HL-60/S4 treated with retinoic acid at 250 ng/mL for 4 days and 3 days (cell line): ENCODE measurements around the gene GAB2.
"Not testable (repeated sequence)": the region's sequence is repeated elsewhere in the genome, so short reads cannot be mapped to it uniquely, and the experiment has no call there.

Experiments used
- in situ Hi-C: fragments of 300-500 bp; cut with MboI; formaldehyde crosslinking; loops from 2 replicates; pipeline ENCODE4 v1.7.0; 2022; ENCODE audit warnings: low sequenced_read_pairs

GAB2 gene

DNA sequence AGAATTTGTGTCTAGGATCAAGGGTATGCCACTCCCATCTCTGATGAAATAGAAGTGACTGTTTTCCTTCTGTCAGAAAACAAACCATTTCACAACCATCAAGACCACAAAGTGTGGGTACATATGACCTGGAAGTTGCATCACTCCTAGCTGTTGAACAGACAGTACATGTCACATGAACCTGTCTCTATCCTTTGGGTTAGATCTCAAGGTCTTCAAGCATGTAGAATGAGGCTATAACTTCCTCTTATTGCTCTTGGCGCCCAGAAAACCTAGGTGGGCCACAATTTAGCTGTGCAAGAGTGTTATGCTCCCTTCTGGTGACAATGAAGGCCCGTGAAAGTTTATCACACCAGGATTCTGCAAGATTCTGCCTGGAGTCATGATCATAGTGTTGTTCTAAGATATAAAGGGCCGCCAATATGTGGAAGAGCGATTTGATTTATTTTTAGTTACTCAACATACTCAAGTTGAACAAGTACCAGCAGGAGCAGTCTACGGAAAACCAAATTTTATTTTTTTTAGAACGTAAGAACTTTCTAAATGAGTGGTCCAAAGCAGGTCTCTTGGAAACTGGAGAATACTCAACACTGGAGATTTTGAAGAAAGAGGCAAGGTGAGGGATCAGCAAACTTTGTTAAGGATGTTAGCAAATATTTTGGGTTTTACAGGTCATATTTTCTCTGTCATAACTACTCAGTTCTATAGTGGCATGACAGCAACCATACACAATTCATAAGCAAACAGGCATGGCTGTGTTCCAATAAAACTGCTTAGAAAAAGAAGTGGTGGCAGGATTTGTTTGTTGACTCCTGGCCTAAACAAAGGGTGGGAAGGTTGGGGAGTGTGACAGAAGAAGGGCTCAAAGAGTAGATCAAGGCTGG lies 127.1 kb downstream of the GAB2 start:
- in situ Hi-C loops: no loop called here

DNA sequence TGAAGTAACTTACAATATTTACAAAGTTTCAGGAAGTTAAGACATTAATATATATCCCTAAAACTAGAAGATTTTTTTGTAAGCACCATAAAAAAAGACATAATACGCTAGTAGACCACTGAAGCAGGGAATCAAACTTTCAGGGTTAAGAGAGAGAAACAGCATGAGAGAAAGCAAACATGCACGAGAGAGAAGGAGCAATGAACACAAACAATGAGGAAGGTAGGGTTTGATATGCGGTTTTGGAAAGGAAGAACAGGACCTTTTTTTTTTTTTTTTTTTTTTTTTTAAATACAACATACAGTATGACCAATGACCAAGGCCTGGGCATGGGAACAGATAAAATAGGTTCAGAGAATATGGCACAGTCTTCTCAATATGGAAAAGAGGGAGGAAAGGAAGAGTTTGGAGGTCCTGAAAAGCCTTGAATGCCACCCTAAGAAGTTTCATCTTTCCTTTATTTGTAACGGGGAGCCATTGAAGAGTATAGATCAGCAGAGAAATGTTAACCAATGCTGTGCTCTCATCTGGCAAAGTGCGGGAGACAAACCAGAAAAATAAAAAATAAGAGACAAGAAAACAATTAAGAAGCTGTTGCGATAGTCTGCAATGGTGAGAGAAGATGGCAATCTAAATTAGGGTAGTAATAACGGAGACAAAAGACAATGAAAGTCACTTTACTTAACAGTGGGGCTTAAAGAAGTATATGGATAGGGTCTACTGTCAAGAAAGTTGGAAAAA lies 127.9 kb downstream of the GAB2 start:
- in situ Hi-C loops: no loop called here

DNA sequence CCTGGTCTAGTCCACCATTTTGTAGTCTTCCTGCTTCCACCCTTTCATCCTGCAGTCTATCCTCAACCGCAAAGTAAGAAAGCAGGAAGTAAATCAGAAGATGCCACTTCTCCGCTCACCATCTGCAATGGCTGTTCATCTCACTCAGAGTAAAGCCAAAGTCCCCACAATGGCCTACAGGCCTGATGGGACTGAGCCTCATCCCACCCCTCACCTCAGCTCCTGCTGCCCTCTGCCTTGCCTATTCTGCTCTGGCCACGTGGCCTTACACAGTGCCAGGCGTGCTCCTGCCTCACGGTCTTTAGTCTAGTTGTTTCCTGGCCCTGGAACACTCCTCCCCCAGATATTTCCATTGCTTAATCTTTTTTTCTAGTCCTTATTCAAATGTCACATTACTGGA lies 133.4 kb downstream of the GAB2 start:
- in situ Hi-C loops: no loop called here

DNA sequence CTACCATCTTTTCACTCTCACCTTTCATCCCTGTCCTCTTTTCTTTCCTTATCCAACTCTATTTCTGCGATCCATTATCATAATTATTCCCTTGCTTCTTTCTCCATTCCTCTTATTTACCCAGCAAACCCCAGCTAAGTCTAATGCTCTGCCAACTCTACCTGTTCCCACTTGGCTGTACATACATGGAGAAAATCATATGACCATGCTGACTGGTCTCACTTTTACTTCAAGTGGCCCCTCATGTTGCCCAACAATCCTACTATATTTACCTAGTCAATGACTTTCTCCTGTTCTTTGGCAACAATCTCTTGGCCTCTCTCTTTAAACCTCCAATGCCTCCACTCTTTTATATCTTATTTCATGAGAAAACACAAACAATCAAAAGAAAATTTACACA lies 134.8 kb downstream of the GAB2 start:
- in situ Hi-C loops: no loop called here

DNA sequence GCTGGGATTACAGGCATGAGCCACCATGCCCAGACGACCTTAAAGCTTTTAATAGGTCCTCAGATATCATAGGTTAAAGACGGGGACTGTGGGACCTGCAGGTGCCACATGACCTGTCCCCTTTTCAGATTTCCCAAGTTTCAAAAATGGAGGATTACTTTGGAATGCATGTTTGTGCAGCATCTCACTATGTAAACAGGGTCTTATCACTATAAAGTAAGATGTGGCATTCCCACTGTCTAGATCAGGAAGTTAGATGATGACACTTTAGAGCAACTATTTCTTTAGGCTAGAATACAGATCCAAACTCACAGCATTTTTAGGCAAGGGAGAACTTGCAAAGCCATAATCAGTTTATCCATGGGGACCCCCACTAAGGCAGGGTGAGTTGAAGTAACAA lies 136.1 kb downstream of the GAB2 start:
- in situ Hi-C loops: no loop called here

- in situ Hi-C loops: no loop called here
These were observed 140.2 kb downstream of the GAB2 start for GRCh38 chr11:78277314-78277994.

DNA sequence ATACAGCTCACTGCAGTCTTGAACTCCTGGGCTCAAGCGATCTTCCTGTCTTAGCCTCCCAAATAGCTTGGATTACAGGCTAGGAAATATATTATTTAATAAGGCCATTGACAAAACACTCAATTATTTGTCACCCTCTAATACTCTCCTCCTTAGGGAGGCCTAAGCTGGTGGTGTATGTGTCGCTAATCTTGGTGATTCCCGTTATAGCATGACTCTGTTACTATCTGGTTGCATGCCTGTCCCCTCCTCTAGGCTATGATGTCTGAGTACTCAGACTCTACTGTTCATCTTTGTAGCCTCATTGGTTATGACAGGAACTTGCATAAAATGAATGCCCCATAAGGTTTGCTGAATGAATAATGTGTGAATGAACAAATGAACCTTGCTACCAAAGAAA lies 141.3 kb downstream of the GAB2 start:
- in situ Hi-C loops: no loop called here

GRCh38 chr11:78274739-78275138 lies 142.9 kb downstream of the GAB2 start:
- in situ Hi-C loops: no loop called here

- in situ Hi-C loops: not testable (repeated sequence)
These were observed 144.9 kb downstream of the GAB2 start for GRCh38 chr11:78272625-78273269.

GRCh38 chr11:78271801-78272200 lies 145.8 kb downstream of the GAB2 start:
- in situ Hi-C loops: not testable (repeated sequence)

DNA sequence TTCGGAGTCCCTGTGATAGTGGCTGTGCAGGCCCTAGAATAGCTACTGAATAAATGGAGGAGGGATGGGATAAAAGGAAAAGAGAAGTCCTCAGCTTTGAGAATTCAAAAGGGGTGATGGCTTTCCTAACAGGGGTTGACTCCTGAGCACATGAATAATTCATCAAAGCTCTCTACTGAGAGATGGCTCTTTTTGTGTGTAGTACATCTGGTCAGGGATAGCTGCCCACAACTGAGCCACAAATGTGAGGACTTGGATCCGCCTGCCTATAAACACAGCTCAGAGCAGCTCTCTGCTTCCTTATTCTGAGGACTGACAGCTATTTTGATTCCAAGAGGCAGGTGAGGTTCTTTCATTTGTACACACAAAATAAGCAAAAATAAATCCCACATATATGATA lies 146.6 kb downstream of the GAB2 start:
- in situ Hi-C loops: no loop called here

DNA sequence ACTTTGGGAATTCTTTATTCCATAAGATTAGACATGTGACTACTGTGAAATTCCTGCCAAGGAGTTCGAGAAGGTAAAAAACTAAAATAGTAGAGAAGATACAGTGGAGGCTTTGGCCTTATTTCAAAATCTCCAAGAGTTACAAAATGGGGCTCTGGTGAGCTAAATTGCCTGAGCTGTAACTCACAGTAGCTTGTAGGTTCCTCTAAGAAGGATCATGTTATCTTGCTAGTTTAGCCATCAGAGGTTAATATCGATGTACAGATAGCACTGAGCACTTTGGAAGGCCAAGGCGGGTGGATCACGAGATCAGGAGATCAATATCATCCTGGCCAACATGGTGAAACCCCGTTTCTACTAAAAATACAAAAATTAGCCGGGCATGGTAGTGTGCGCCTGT lies 147.8 kb downstream of the GAB2 start:
- in situ Hi-C loops: no loop called here

DNA sequence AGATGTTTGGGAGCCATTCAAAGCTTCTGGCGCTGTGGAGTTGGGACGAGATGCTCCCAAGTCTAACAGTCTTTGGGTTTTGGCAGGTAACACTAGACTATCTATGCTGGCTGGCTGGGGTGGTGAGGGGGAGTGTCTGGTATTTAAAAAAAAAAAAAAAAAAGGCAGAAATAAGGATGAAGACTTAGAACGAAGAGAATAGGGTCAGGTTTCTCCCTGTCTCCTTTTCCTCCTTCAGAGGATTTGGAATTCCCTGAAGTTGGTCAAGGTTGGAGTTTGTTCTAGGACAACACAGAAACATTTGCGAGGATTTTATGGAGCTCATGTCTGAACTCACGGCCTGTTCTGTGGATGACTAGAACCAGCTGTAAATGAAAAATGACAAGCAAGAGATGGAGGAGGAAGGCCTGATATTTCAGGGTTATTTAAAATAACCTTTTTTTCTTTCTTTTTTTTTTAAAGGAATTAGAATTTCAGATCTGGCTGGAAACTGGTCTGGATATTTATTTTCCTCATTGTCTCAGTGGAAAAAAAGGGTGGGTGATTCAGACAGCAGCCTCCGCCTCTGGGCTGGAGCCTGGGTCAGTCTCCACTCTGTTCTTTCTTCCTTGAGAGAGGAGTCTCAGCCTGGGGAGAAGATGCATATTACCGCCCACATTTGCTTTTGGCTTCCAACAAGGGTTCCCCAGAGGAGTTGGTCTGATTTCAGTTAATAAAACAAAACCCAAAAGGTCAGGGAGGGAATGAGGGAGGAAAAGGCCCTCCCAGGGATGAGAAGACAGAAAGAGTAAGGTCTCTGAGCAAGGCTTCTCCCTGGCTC lies 148.8 kb downstream of the GAB2 start:
- in situ Hi-C loops: no loop called here

DNA sequence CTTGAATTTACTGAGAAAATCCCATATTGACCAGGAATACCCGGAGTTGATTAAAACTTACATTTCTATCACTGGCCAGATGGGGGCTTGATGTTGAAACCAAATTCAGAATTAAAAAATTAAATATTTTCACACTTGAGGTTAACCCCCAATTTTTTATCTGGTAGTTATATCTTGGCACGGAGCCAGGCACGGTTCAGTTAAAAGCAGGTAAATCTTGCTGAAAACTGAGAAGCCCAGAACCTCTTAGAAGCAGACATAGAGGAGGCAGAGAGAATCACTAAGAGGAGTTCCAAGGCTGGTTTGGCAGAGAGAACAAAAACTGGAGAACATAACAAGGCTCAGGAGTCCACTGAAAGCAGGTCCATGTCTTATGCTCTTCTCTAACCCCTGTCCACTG lies 151.2 kb downstream of the GAB2 start:
- in situ Hi-C loops: no loop called here

- in situ Hi-C loops: no loop called here
These were observed 152.3 kb downstream of the GAB2 start for GRCh38 chr11:78265326-78265725.

GRCh38 chr11:78262691-78263090 lies 154.9 kb downstream of the GAB2 start:
- in situ Hi-C loops: no loop called here

DNA sequence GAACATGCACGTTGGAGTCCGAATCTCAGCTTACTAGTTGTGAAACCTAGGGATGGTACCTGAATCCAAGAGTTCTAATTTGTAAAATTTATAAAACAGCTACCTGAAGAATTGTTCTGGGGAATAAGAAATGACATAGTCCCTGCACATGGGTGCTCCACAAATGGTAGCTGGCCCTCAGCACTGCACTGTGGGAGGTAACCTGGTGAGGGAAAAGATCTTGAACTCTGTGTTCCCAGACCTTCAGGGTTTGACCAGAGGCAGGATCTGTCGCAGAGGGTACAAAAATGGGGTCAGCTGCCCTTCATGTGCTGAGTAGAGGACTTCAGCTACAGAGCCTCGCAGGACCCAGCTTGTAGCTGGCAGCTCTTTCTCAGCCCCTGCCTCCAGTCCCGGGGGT lies 155.4 kb downstream of the GAB2 start:
- in situ Hi-C loops: no loop called here

DNA sequence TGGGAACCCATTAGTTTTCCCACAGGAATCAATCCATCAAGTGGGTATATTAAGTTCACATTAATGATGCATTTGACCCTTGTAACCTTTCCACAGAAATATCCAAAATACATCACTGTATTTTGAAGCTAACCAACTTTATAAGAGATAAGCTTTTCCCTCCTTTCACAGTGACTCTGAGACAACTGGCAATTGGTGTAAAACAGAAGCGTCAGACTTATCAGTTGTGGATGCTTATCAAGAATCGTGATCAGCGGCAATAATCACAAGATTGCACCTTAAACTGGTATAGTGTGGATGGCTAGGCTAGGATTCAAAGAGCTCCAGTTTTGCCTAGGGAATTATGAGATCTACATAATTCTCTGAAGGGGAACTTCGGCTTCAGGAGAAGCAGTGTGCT lies 155.8 kb downstream of the GAB2 start:
- in situ Hi-C loops: no loop called here

DNA sequence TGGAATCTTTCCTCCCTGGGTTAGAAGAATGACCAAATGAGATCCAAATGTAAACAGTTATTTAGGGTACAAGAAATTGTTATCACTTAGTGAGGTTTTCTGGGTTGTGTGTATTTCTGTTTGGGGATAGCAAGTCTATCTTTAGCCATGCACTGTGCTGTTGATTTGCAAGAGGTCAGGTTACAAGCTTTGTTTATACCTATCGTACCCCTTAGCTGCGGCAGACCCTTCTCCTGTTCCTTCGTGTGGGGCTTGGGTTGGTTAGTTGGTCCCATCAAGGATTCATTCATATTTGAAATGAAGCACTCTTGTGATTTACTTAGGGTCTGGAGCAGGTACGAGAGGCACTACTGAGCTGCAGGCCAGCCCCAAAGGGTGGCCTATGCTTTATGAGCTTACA lies 156.3 kb downstream of the GAB2 start:
- in situ Hi-C loops: no loop called here

DNA sequence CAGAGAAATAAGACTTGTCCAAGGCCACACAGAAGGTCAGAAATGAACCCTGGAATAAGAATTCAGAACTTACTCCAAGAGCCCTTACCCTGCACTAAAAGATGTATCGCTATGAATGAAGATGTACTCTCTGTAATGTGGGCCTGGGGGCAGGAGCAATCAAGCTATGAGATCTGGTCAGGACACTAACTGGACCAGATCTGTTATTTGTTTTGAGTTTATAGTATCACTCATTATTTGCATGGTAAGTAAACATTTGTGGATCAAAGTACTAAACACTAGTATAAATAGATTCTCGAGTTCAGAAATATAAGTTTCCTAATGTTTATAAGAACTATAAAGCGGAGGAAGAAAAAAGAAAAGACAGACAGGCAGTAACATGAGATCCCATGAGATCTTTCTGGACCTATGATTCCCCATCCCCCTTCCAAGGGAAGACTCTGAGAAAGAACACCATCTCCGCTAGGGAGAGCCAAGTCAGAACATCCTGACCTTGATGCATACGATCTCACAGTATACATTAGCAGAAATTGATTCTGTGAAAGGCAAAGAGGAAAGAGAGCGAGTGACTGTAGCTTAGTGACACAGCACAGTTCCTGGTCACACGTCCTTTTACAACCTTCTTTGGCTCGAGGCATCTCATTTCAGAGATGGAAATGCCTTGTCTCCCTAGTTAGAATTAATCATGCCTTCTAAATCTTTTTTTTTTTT lies 157.7 kb downstream of the GAB2 start:
- in situ Hi-C loops: no loop called here
